T-helper 1 cell treated with Interleukin-12 subunit alpha and Interleukin-12 subunit beta and Interleukin-4 antibody, amounts not matched to agents 30 ng/mL and 1 ng/mL, for 36 hours (primary cell): ENCODE results near the gene C10orf95. TPM values are rescaled to one million over a fixed set of nuclear protein-coding genes. Genes with fewer than 3 reads are reported as not detected.

ENCODE experiments used
- intact Hi-C: fragments of 100-400 bp; cut with micrococcal nuclease; formaldehyde crosslinking; loops from one replicate; pipeline ENCODE4 v1.15.1; 2024
- total RNA-seq: library from RNA; stranded (reverse); gene quantifications from 2 replicates; pipeline ENCODE4 v1.2.3, GENCODE V29; 2022

C10orf95 gene
- total RNA-seq, 1 donor from 2014 or later: 0.20 TPM

- intact Hi-C loops: loop anchor here (1.0 to 10.0 kb wide), 3 partner anchors 252 to 355 kb away; partner anchors contain the start of genes HPS6 and NOLC1
Observed at GRCh38 chr10:102419269-102420180, 31.8 kb downstream of the C10orf95 start.

GRCh38 chr10:102418622-102419268 lies 32.6 kb downstream of the C10orf95 start, which contains the start of gene PSD:
TSS of gene PSD (minus strand) at chr10:102418785. CDS start at chr10:102417038, 1,747 bp downstream.
- intact Hi-C loops: no loop called here

- intact Hi-C loops: no loop called here
Observed at GRCh38 chr10:102416695-102417094, 34.6 kb downstream of the C10orf95 start.

DNA sequence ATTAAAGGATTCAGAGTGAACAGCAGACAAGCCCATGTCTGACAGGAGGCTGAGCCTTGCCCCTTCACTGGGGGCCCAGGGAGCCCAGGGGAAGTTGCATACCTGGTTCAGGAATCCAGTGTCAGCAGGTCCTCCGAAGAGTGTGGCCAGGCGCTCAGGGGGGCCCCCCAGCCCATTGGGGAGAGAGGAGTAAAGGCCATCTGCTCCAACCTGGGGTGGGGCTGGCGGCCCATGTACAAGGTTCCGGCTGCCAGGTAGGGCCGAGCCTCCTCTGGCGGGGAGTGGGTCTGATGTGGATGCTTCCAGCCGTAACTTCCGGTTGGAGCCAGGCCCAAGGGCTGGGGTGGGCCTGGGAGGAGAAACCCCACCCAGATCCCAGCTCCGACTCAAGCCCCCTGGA lies 35.1 kb downstream of the C10orf95 start:
- intact Hi-C loops: no loop called here

DNA sequence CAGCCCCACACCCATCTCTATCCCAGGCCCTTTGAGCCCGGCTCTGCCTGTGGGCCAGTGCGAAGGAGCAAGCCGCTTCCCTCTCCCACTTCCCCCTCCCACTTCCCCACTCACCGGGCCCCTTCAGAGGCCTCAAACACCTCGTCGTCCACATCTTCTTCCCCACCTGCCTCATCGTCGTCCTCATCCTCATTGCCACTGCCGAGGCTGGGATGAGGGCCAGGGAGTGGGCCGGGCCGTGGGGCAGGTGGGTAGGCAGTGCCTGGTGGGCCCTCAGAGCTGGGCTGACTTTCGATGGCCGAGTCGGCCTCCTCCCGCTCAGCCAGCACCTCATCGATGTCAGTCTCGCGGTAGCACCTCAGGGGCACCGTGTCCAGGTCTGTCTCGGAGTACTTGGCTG lies 36.6 kb downstream of the C10orf95 start:
- intact Hi-C loops: no loop called here

- intact Hi-C loops: no loop called here
Observed at GRCh38 chr10:102413806-102414561, 37.4 kb downstream of the C10orf95 start.

DNA sequence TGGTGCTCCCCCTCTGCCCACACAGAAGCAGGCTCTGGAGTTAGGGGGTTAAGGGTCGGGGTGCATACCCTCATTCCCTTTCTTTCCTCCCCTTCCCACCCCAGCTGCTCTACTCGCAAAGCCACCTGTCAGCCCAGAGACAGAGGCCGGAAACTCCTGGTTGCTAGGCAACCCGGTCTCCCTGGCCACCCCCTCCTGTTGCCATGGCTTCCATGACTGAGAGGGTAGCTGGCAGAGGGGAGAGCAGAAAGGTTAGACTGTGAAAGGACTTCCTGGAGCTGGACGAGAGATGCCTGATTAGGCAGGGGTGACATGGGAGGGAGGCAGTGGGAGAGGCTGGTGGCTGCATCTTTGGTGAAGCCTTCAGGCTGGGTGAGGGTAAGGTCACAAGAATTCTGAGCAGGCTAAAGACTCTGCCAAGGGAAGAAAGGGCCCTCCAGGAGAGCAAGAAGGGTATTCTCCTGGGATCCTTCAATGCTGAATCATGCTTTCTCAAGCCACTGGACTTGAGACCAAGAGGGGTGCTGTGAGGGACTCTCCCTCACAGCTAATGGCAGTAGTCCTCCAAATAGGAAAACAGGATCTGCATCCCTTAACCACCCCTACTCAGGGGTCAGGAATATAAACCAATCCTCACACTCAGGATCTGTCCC lies 38.2 kb downstream of the C10orf95 start:
- intact Hi-C loops: no loop called here

DNA sequence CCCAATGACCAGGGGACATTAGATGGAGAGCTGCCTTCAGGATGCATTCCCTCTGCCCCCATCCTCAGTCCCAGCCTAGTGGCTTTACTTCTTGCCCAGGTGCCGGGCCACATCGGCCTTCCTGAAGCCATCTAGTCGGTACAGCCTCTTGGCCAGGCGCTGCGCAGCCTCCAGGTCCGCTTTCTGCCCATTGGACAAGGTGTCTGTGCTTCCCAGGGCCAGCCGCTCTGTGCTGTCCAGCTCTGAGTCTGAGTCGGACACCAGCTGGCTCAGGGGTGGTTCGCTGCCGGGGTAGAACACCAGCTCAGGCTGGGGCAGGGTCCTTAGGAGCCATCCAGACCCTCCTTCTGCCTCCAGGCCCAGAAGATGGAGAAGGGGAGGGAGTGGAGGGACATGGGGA lies 39.0 kb downstream of the C10orf95 start:
- intact Hi-C loops: no loop called here

DNA sequence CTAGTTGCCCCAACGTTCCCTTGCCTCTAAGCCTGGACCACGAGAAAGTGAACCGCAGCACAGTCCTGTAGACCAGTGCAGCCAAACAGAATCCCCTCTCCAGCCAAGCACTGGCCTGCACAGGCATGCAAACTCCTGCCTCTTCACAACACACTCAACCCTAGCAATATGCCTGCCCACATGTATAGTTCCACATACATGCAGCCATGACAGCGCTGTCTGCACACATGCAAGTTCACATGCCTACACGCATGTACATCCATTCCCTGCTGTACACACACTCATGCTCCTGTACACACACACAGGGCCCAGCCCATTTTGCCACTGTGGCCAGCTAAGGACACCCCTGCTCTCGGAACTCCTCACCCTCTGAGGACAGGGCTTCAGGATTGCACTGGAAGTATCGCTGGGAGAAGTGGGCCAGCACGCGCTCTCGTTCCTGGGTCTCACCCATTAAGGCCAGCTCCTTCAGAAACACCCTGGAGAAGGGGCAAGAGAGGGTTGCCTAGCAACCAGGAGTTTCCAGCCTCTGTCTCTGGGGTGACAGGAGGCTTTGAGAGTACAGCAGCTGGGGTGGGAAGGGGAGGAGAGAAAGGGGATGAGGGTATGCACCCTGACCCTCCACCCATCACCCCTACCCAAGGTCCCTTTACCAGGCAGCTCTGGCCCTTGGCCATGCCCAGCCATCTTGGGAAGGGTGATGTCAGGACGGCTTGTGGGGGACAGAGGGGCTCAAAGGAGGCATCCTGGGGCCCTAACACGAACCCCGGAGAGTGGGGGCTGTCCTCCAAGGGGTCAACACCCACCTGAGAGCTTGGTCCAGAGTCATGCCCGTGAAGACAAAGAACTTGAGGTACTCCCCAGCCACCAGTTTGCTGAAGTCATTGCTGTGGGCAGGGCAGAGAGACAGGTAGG lies 39.7 kb downstream of the C10orf95 start:
- intact Hi-C loops: no loop called here

DNA sequence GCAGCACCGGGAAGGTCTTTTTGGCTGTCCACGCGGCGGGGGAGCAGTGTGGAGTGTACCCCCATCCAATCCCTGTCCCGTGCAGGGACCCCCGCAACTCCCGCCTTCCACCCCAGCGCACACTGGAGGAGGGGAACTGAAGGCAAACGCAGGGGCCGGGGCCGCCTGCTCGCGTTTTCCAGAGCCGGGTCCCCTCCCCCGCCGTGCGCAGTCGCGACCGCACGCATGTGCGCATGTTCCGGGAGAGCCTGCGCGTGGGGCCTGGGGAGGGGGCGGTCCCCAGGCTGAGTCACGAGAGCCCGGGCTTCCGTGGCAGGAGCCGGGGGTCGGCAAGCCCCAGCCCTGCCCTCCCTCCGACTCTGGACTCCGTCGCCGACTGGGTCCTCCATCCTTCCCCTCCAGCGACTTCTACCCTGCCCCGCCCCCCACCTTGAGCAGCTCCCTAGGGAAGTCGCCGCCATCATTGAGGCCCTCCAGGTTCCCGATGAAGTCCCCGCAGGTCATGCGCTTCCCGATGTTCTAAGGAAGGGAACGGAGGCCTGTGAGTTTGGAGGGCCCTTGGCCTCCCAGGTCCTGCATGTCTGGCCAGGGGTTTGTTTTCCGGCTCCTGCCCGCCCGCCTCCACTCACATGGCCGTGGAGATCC lies 40.8 kb downstream of the C10orf95 start:
- intact Hi-C loops: no loop called here

DNA sequence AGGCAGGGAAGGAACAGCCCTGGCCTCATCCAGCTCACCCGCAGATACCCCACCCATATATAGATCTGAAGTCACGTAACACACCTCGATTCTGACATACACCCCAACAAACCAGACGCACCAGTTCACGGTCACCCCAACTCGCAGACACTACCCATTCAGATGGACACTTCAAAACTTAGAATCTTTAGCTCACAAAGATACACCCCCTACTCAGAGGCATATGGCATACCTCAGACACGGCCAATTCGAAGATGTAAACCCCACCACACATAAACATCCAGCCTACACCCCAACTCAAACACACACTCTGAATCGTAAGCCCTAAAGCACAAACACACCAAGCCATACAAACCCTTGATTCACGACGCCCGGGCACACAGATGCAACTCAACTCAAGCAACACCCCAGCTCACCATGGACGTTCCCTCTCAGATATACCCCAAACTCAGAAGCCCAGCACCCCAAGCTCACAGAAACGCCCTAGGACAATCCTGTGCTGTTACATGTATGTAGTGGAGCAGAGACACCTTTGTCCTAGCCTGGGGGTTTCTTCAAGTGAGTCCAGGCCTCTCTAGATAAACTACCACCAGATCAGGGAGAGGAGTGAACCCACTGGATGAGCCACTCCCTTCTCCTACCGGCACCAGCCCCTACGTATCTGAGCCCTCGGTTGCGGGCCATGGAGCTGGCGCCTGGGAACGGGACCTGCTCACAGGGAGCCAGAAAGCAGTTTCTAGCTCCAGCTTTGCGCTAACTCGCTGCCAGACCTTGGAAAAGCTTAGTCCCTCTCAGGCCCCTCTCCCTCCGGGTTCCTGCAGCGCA lies 41.5 kb downstream of the C10orf95 start:
- intact Hi-C loops: loop anchor here (1.0 kb wide), 2 partner anchors 11 to 15 kb away; partner anchors contain the start of gene NFKB2

- intact Hi-C loops: loop anchor here (1.0 kb wide), 2 partner anchors 12 to 14 kb away; partner anchors contain the start of gene NFKB2
Observed at GRCh38 chr10:102408728-102409603, 42.4 kb downstream of the C10orf95 start.

GRCh38 chr10:102408131-102408727 lies 43.1 kb downstream of the C10orf95 start:
- intact Hi-C loops: no loop called here

- intact Hi-C loops: no loop called here
Observed at GRCh38 chr10:102407425-102408130, 43.8 kb downstream of the C10orf95 start.

GRCh38 chr10:102406815-102407214 lies 44.5 kb downstream of the C10orf95 start:
- intact Hi-C loops: no loop called here

- intact Hi-C loops: no loop called here
Observed at GRCh38 chr10:102405632-102406031, 45.7 kb downstream of the C10orf95 start.
